GM12878 (cell line): ENCODE measurements around the gene BLOC1S2.

ENCODE experiments used
- ATF3 ChIP-seq: IDR thresholded peaks from 2 replicates; pipeline ENCODE4 v1.6.1; 2011; ENCODE audit warnings: low read depth, mild to moderate bottlenecking, low read length, moderate library complexity, borderline replicate concordance; ENCODE audit errors: extremely low read depth
- BCL3 ChIP-seq: IDR thresholded peaks from 2 replicates; pipeline ENCODE4 v1.6.1; 2011; ENCODE audit warnings: borderline replicate concordance, low read depth, mild to moderate bottlenecking, moderate library complexity, low read length; ENCODE audit not compliant: insufficient read depth, poor library complexity, severe bottlenecking
- CTCF ChIP-seq, 3 experiments: IDR thresholded peaks in 2 of 3; conservative IDR thresholded peaks in 1 of 3; 2 replicates each; pipeline ENCODE4 v1.5.1; 2011; ENCODE audit warnings: low read depth in 3 of 3, low read length in 3 of 3, mild to moderate bottlenecking in 3 of 3, control low read depth in 2 of 3, moderate library complexity in 2 of 3, inconsistent platforms in 1 of 3, mixed read lengths in 1 of 3; ENCODE audit not compliant: control insufficient read depth in 2 of 3, insufficient read depth in 1 of 3; ENCODE audit errors: extremely low read depth in 1 of 3
- EZH2 ChIP-seq: IDR thresholded peaks from 2 replicates; pipeline ENCODE4 v1.6.1; 2012; ENCODE audit warnings: low read depth, mild to moderate bottlenecking, control low read depth, inconsistent platforms, low read length, borderline replicate concordance; ENCODE audit not compliant: control insufficient read depth
- JUNB ChIP-seq: IDR thresholded peaks from 2 replicates; pipeline ENCODE4 v1.6.1; 2016; ENCODE audit warnings: antibody characterized with exemption, mild to moderate bottlenecking
- POLR2A ChIP-seq: IDR thresholded peaks from 2 replicates; pipeline ENCODE4 v1.6.1; 2011; ENCODE audit warnings: low read depth, mild to moderate bottlenecking, low read length
- POLR2AphosphoS5 ChIP-seq: IDR thresholded peaks from 2 replicates; pipeline ENCODE4 v1.6.1; 2011; ENCODE audit warnings: mild to moderate bottlenecking, low read length, inconsistent platforms
- RB1 ChIP-seq: fragments of 450-650 bp; formaldehyde crosslinking; IDR thresholded peaks from 2 replicates; pipeline ENCODE4 v1.6.1; 2017; ENCODE audit warnings: mild to moderate bottlenecking, borderline replicate concordance
- RBBP5 ChIP-seq: fragments of 200-600 bp; sonication (generic); conservative IDR thresholded peaks from 2 replicates; pipeline ENCODE4 v1.6.1; 2016
- SPI1 ChIP-seq: IDR thresholded peaks from 2 replicates; pipeline ENCODE4 v1.6.1; 2011; ENCODE audit warnings: low read depth, mild to moderate bottlenecking, low read length, moderate library complexity, borderline replicate concordance; ENCODE audit not compliant: insufficient read depth
- USF2 ChIP-seq: IDR thresholded peaks from 2 replicates; pipeline ENCODE4 v1.6.1; 2011; ENCODE audit warnings: low read depth, low read length, improper control_type of control experiment, borderline replicate concordance
- ZBTB33 ChIP-seq: fragments of 450-650 bp; IDR thresholded peaks from 2 replicates; pipeline ENCODE4 v1.6.1; 2017; ENCODE audit warnings: mild to moderate bottlenecking

GRCh38 chr10:100293066-100293465 is 6.6 kb upstream of the BLOC1S2 start:
- no peak for TF ChIP-seq SPI1
- TF ChIP-seq USF2: no peak
- TF ChIP-seq POLR2AphosphoS5: no peak
- no peak for TF ChIP-seq RB1
- TF ChIP-seq CTCF (IDR thresholded peaks at IDR 0.05 in 2 of 3, conservative IDR thresholded peaks at IDR 0.05 in 1 of 3; ENCODE audit: control insufficient read depth in 2 of 3, extremely low read depth in 1 of 3, insufficient read depth in 1 of 3, low read depth in 3 of 3, low read length in 3 of 3): no peak
- TF ChIP-seq EZH2: no peak
- no peak for TF ChIP-seq ZBTB33
- no peak for TF ChIP-seq POLR2A
- TF ChIP-seq RBBP5: no peak
- no peak for TF ChIP-seq ATF3
- no peak for TF ChIP-seq BCL3
- no peak for TF ChIP-seq JUNB
